Chondrocyte (in vitro differentiated cells): ENCODE measurements around the gene DNM3. TPM values are rescaled to one million over a fixed set of nuclear protein-coding genes. Genes with fewer than 3 reads are reported as not detected.

Experiments used
- DNase-seq: peaks from one replicate; pipeline ENCODE4 v3.0.0; 2021; ENCODE audit warnings: mixed read lengths, low spot score
- H3K27ac Mint-ChIP-seq: one replicate; pipeline ENCODE4 v1.8.0; 2021; ENCODE audit warnings: mild to moderate bottlenecking, moderate library complexity, mixed read lengths; ENCODE audit not compliant: unreplicated experiment
- H3K27me3 Mint-ChIP-seq: 2 replicates; pipeline ENCODE4 v1.8.0; 2021; ENCODE audit warnings: low read depth, mixed read lengths
- H3K36me3 Mint-ChIP-seq: 2 replicates; pipeline ENCODE4 v1.8.0; 2021; ENCODE audit warnings: low read depth, mixed read lengths
- H3K4me1 Mint-ChIP-seq: 2 replicates; pipeline ENCODE4 v1.8.0; 2021; ENCODE audit warnings: low read depth, mild to moderate bottlenecking, mixed read lengths
- H3K4me3 Mint-ChIP-seq: one replicate; pipeline ENCODE4 v1.8.0; 2021; ENCODE audit warnings: mild to moderate bottlenecking, moderate library complexity, mixed read lengths; ENCODE audit not compliant: unreplicated experiment
- H3K9me3 Mint-ChIP-seq: 2 replicates; pipeline ENCODE4 v1.8.0; 2021; ENCODE audit warnings: low read depth, mixed read lengths
- CTCF ChIP-seq: fragments of 200-600 bp; sonication (generic); IDR thresholded peaks from 2 replicates; pipeline ENCODE4 v1.5.0; 2021; ENCODE audit warnings: antibody characterized with exemption, mild to moderate bottlenecking, moderate library complexity
- total RNA-seq: library from RNA; stranded (reverse); gene quantifications from 3 replicates; pipeline ENCODE4 v1.2.1, GENCODE V29; 2021

DNM3 gene
- total RNA-seq, 1 donor from 2014 or later: 12.4 TPM

DNA sequence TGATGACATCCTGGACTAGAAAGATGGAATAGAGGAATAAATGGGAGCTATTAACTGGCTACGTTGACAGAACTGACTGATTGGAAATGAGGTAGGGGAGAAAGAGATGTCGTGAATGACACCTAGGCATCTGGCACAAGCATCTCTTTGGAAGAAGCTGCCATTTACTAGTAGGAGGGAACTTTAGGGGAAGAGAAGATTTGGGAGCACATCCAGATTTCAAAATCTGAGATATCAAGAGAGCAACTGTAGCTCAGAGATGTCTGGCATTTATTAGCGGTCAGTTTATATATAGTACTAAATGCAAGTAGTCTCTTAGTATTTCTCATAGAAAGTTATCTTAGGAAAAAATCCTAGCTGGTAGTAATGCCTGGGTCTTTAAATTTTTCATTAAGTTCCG lies 447.3 kb downstream of the DNM3 start:
- Mint-ChIP-seq H3K27me3 (no peaks in the 10 kb centered on the region), H3K36me3 (no peaks in the 10 kb centered on the region), H3K4me3 (no peak overlapping the region), H3K4me1 (peaks cover 44% of the 10 kb centered on the region), H3K27ac (peak overlapping the region; percentile 60), H3K9me3 (no peaks in the 10 kb centered on the region)
- no peak for DNase-seq
- no peak for TF ChIP-seq CTCF

GRCh38 chr1:172289448-172289847 lies 448.1 kb downstream of the DNM3 start:
- TF ChIP-seq CTCF: no peak
- no peak for DNase-seq
- Mint-ChIP-seq H3K27ac (no peak overlapping the region), H3K36me3 (no peaks in the 10 kb centered on the region), H3K4me1 (peaks cover 48% of the 10 kb centered on the region), H3K9me3 (no peaks in the 10 kb centered on the region), H3K4me3 (no peak overlapping the region), H3K27me3 (no peaks in the 10 kb centered on the region)

- H3K4me3 Mint-ChIP-seq: no peak overlapping the region
Observed at GRCh38 chr1:172292840-172293239, 451.5 kb downstream of the DNM3 start.

GRCh38 chr1:172293429-172293828 lies 452.1 kb downstream of the DNM3 start:
- no peak for DNase-seq
- Mint-ChIP-seq H3K27me3 (no peaks in the 10 kb centered on the region), H3K9me3 (no peaks in the 10 kb centered on the region), H3K4me1 (peaks cover 47% of the 10 kb centered on the region), H3K36me3 (peaks cover 3% of the 10 kb centered on the region), H3K4me3 (no peak overlapping the region), H3K27ac (peak overlapping the region; percentile 71)
- TF ChIP-seq CTCF: no peak

More at GRCh38 chr1:172292840-172293239, 451.5 kb downstream of the DNM3 start:
- no peak for DNase-seq
- no peaks in the 10 kb centered on the region for H3K27me3 Mint-ChIP-seq
- H3K27ac Mint-ChIP-seq: peak overlapping the region; percentile 78
- TF ChIP-seq CTCF: no peak
- peaks cover 47% of the 10 kb centered on the region for H3K4me1 Mint-ChIP-seq
- H3K9me3 Mint-ChIP-seq: no peaks in the 10 kb centered on the region
- H3K36me3 Mint-ChIP-seq: peaks cover 3% of the 10 kb centered on the region

- no peak for TF ChIP-seq CTCF
- H3K27ac Mint-ChIP-seq: peak overlapping the region; percentile 28
- no peaks in the 10 kb centered on the region for H3K27me3 Mint-ChIP-seq
- H3K4me1 Mint-ChIP-seq: peaks cover 39% of the 10 kb centered on the region
- H3K9me3 Mint-ChIP-seq: peaks cover 32% of the 10 kb centered on the region
- H3K36me3 Mint-ChIP-seq: peaks cover 26% of the 10 kb centered on the region
- no peak for DNase-seq
- H3K4me3 Mint-ChIP-seq: no peak overlapping the region
Observed at GRCh38 chr1:172298141-172298540, 456.8 kb downstream of the DNM3 start.
